A673 (cell line): ENCODE data around the gene TBC1D22A. TPM values are rescaled to one million over a fixed set of nuclear protein-coding genes. Genes with fewer than 3 reads are reported as not detected.

Experiments
- BruUV-seq: library from RNA; stranded (reverse); fragments of 400-500 nt; replicated peaks from 2 replicates; lab custom pipeline; 2021; lab: Mats Ljungman, UMichigan
- CTCF ChIA-PET: fragments of 300-600 bp; sonication (Branson Sonifier 250); formaldehyde crosslinking; loops from one replicate; lab custom pipeline; 2022; ENCODE audit warnings: antibody characterized with exemption; lab: Charles Lee
- POLR2A ChIA-PET: fragments of 300-600 bp; sonication (Branson Sonifier 250); formaldehyde crosslinking; loops from one replicate; lab custom pipeline; 2022; ENCODE audit warnings: antibody characterized with exemption; ENCODE audit not compliant: low non-redundant PET; lab: Charles Lee
- DNase-seq: peaks from one replicate; pipeline ENCODE4 v3.0.0-alpha.2; 2015; ENCODE audit warnings: low spot score
- H3K27ac ChIP-seq: fragments of 200-600 bp; sonication (generic); 2 replicates; pipeline ENCODE4 v1.5.1; 2016; ENCODE audit warnings: mixed run types, low read depth, mild to moderate bottlenecking, mixed read lengths, antibody characterized with exemption, low read length; ENCODE audit not compliant: poor library complexity, severe bottlenecking
- H3K27me3 ChIP-seq: fragments of 200-600 bp; sonication (generic); replicated peaks from 2 replicates; pipeline ENCODE4 v1.6.1; 2017; ENCODE audit warnings: mixed run types, low read depth, mild to moderate bottlenecking, mixed read lengths, antibody characterized with exemption, low read length; ENCODE audit not compliant: insufficient read depth, poor library complexity
- H3K36me3 ChIP-seq: fragments of 200-600 bp; sonication (generic); 2 replicates; pipeline ENCODE4 v1.6.1; 2016; ENCODE audit warnings: mixed run types, mild to moderate bottlenecking, mixed read lengths, antibody characterized with exemption, low read length; ENCODE audit not compliant: insufficient read depth, poor library complexity, severe bottlenecking
- H3K4me1 ChIP-seq: fragments of 200-600 bp; sonication (generic); 2 replicates; pipeline ENCODE4 v1.6.1; 2017; ENCODE audit warnings: mixed run types, mild to moderate bottlenecking, mixed read lengths, antibody characterized with exemption, low read length; ENCODE audit not compliant: insufficient read depth, poor library complexity, severe bottlenecking
- H3K4me3 ChIP-seq: fragments of 200-600 bp; sonication (generic); 2 replicates; pipeline ENCODE4 v1.5.1; 2016; ENCODE audit warnings: low read depth, mixed run types, mild to moderate bottlenecking, mixed read lengths, low read length; ENCODE audit not compliant: poor library complexity, severe bottlenecking
- H3K9me3 ChIP-seq: fragments of 200-600 bp; sonication (generic); 2 replicates; pipeline ENCODE4 v1.6.1; 2016; ENCODE audit warnings: mixed run types, low read depth, mild to moderate bottlenecking, mixed read lengths, antibody characterized with exemption, low read length; ENCODE audit not compliant: poor library complexity, severe bottlenecking
- EZH2 ChIP-seq: fragments of 200-600 bp; sonication (generic); IDR thresholded peaks from 2 replicates; pipeline ENCODE4 v1.6.1; 2017; ENCODE audit warnings: borderline replicate concordance, low read depth, mild to moderate bottlenecking, mixed read lengths, antibody characterized with exemption, low read length; ENCODE audit not compliant: poor library complexity, severe bottlenecking
- intact Hi-C: fragments of 100-400 bp; cut with micrococcal nuclease; formaldehyde crosslinking; loops from one replicate; pipeline ENCODE4 v1.10.0; 2022; ENCODE audit not compliant: unreplicated experiment
- total RNA-seq: library from RNA; stranded (reverse); gene quantifications from 2 replicates; pipeline ENCODE4 v1.2.3, GENCODE V29; 2021
- TF ChIP-seq, protein P1 (sequence below): fragments of 300-800, 200-600 bp; sonication (generic); conservative IDR thresholded peaks from 2 replicates; pipeline ENCODE4 v1.5.1; 2017; ENCODE audit warnings: low read depth, mild to moderate bottlenecking, antibody characterized with exemption, low read length, moderate library complexity, mixed read lengths

TBC1D22A gene
- total RNA-seq, 1 experiment from 2014 or later: 22.5 TPM

DNA sequence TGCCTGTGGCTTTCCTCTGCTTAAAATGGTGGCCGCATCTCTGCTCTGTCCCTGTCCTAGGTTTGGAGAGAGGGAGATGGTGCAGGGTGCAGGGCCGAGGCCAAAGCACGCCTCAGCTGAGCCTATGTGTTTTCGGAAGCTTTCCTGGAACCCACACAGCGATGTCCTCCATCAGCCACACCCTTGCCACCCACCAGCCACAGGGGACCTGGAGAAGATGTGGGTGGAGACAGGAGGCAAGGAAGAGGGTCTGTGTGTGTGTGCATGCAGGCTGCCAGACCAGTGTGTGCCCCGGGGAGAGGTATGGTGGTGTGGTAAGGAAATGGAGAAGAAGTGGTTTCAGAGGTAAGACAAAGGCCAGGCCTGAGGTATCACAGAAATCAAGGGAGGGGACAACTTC lies 155.7 kb downstream of the TBC1D22A start:
- Histone ChIP-seq H3K4me1 (no peaks in the 10 kb centered on the region), H3K4me3 (no peak overlapping the region), H3K9me3 (peaks cover 5% of the 10 kb centered on the region), H3K27me3 (no peaks in the 10 kb centered on the region), H3K36me3 (peaks cover 3% of the 10 kb centered on the region), H3K27ac (no peak overlapping the region)
- no peak for TF ChIP-seq EZH2
- TF ChIP-seq, protein P1, sequence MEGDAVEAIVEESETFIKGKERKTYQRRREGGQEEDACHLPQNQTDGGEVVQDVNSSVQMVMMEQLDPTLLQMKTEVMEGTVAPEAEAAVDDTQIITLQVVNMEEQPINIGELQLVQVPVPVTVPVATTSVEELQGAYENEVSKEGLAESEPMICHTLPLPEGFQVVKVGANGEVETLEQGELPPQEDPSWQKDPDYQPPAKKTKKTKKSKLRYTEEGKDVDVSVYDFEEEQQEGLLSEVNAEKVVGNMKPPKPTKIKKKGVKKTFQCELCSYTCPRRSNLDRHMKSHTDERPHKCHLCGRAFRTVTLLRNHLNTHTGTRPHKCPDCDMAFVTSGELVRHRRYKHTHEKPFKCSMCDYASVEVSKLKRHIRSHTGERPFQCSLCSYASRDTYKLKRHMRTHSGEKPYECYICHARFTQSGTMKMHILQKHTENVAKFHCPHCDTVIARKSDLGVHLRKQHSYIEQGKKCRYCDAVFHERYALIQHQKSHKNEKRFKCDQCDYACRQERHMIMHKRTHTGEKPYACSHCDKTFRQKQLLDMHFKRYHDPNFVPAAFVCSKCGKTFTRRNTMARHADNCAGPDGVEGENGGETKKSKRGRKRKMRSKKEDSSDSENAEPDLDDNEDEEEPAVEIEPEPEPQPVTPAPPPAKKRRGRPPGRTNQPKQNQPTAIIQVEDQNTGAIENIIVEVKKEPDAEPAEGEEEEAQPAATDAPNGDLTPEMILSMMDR: no peak
- intact Hi-C loops: no loop called here
- DNase-seq: no peak
- POLR2A ChIA-PET: no interaction called here
- BruUV-seq: no TSS peak
- CTCF ChIA-PET: no interaction called here

DNA sequence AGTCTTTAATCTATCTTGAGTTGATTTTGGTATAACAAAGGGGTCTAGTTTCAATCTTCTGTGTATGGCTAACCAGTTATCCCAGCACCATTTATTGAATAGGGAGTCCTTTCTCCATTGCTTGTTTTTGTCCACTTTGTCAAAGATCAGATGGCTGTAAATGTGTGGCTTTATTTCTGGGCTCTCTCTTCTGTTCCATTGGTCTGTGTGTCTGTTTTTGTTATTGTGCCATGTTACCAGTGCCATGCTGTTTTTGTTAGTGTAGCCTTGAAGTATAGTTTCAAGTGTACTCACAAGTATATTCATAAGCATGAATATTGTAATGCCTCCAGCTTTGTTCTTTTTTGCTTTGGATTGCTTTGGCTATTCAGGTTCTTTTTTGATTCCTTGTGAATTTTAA lies 159.6 kb downstream of the TBC1D22A start:
- CTCF ChIA-PET: no interaction called here
- H3K9me3 ChIP-seq: peaks cover 5% of the 10 kb centered on the region
- H3K4me3 ChIP-seq: no peak overlapping the region
- no peak for DNase-seq
- no peaks in the 10 kb centered on the region for H3K27me3 ChIP-seq
- H3K4me1 ChIP-seq: no peaks in the 10 kb centered on the region
- H3K36me3 ChIP-seq: peaks cover 3% of the 10 kb centered on the region
- POLR2A ChIA-PET: no interaction called here
- TF ChIP-seq, protein P1: no peak
- no peak for TF ChIP-seq EZH2
- intact Hi-C loops: no loop called here
- no peak overlapping the region for H3K27ac ChIP-seq
- BruUV-seq: no TSS peak

DNA sequence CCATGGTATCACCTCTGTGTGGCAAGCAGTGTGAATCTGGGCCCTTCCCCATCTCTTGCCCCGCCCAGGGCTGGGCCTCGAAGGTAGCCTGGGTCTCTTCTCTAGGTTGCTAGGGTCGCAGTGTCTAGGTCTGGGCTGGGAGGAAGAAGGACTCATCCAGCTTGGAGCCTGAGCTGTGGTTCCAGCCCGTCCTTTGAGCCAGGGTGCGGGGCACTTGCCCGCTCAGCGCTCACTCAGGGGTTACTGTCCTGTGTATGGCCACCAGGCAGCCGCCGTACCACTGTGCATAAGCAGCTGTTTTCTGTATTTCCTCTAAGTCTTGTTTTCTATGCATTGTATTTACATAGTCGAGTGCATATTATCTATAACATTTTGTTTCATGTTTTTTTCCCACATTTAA lies 160.9 kb downstream of the TBC1D22A start:
- Histone ChIP-seq H3K4me3 (no peak overlapping the region), H3K27ac (no peak overlapping the region), H3K36me3 (peaks cover 1% of the 10 kb centered on the region), H3K27me3 (no peaks in the 10 kb centered on the region), H3K4me1 (no peaks in the 10 kb centered on the region), H3K9me3 (peaks cover 5% of the 10 kb centered on the region)
- intact Hi-C loops: no loop called here
- DNase-seq: no peak
- CTCF ChIA-PET: no interaction called here
- no peak for TF ChIP-seq EZH2
- TF ChIP-seq, protein P1: no peak
- POLR2A ChIA-PET: no interaction called here
- BruUV-seq: no TSS peak
